Neuronal stem cell (in vitro differentiated cells): ENCODE data around the gene PYDC1.

Experiments
- DNase-seq: peaks from one replicate; pipeline ENCODE4 v3.0.0-alpha.2; 2013; ENCODE audit warnings: low spot score
- H2AFZ ChIP-seq: one replicate; pipeline ENCODE4 v1.6.1; 2013; ENCODE audit warnings: mild to moderate bottlenecking, low read length, inconsistent platforms
- H2AK5ac ChIP-seq: 2 replicates; pipeline ENCODE4 v1.6.1; 2013; ENCODE audit warnings: low read depth, mild to moderate bottlenecking, inconsistent platforms, low read length, moderate library complexity, mixed read lengths
- H2BK120ac ChIP-seq: 2 replicates; pipeline ENCODE4 v1.6.1; 2013; ENCODE audit warnings: low read depth, mild to moderate bottlenecking, inconsistent platforms, low read length, moderate library complexity, mixed read lengths
- H2BK12ac ChIP-seq: one replicate; pipeline ENCODE4 v1.6.1; 2013; ENCODE audit warnings: low read length, inconsistent platforms
- H2BK15ac ChIP-seq: 2 replicates; pipeline ENCODE4 v1.6.1; 2013; ENCODE audit warnings: mild to moderate bottlenecking, low read length, inconsistent platforms, mixed read lengths
- H2BK5ac ChIP-seq: one replicate; pipeline ENCODE4 v1.6.1; 2013; ENCODE audit warnings: inconsistent platforms, mild to moderate bottlenecking, low read length, moderate library complexity
- H3K14ac ChIP-seq: one replicate; pipeline ENCODE4 v1.6.1; 2013; ENCODE audit warnings: low read length, inconsistent platforms
- H3K18ac ChIP-seq: 2 replicates; pipeline ENCODE4 v1.6.1; 2013; ENCODE audit warnings: low read length, inconsistent platforms
- H3K23ac ChIP-seq: 2 replicates; pipeline ENCODE4 v1.6.1; 2013; ENCODE audit warnings: low read depth, mild to moderate bottlenecking, mixed read lengths, low read length, inconsistent platforms; ENCODE audit not compliant: poor library complexity
- H3K27ac ChIP-seq: replicated peaks from 3 replicates; pipeline ENCODE4 v1.5.1; 2013; ENCODE audit warnings: low read length, inconsistent platforms
- H3K27me3 ChIP-seq, 3 experiments: 2 replicates each; pipeline ENCODE4 v1.6.1; 2013; ENCODE audit warnings: low read length in 3 of 3, mild to moderate bottlenecking in 2 of 3, inconsistent platforms in 1 of 3, low read depth in 1 of 3, mixed read lengths in 1 of 3, moderate library complexity in 1 of 3; ENCODE audit not compliant: control insufficient read depth in 3 of 3, insufficient read depth in 3 of 3
- H3K36me3 ChIP-seq, 2 donors: replicated peaks in 1 of 2; 2 replicates each; pipeline ENCODE4 v1.6.1; 2013; ENCODE audit warnings: low read length in 2 of 2; ENCODE audit not compliant: control insufficient read depth in 2 of 2, insufficient read depth in 2 of 2
- H3K4ac ChIP-seq: 2 replicates; pipeline ENCODE4 v1.6.1; 2013; ENCODE audit warnings: inconsistent platforms, mild to moderate bottlenecking, low read length, moderate library complexity
- H3K4me1 ChIP-seq, 2 donors: 1 replicate in 1 of 2; 2 replicates in 1 of 2; pipeline ENCODE4 v1.6.1; 2013; ENCODE audit warnings: low read length in 2 of 2, low read depth in 1 of 2; ENCODE audit not compliant: control insufficient read depth in 2 of 2, insufficient read depth in 1 of 2
- H3K4me2 ChIP-seq: one replicate; pipeline ENCODE4 v1.6.1; 2013; ENCODE audit warnings: mild to moderate bottlenecking, low read length, inconsistent platforms; ENCODE audit not compliant: insufficient read depth, poor library complexity, severe bottlenecking
- H3K4me3 ChIP-seq, 2 donors: 2 replicates each; pipeline ENCODE4 v1.5.1; 2013; ENCODE audit warnings: low read length in 2 of 2, mild to moderate bottlenecking in 2 of 2, inconsistent platforms in 1 of 2, moderate library complexity in 1 of 2
- H3K79me1 ChIP-seq: one replicate; pipeline ENCODE4 v1.6.1; 2013; ENCODE audit warnings: low read depth, mild to moderate bottlenecking, inconsistent platforms, low read length, moderate library complexity
- H3K9ac ChIP-seq: one replicate; pipeline ENCODE4 v1.6.1; 2013; ENCODE audit warnings: mild to moderate bottlenecking, low read depth, low read length, inconsistent platforms; ENCODE audit not compliant: poor library complexity
- H3K9me3 ChIP-seq, 2 donors: replicated peaks in 1 of 2; 2 replicates each; pipeline versions ENCODE3 to v1.6.1; 2013; ENCODE audit warnings: low read length in 2 of 2, mild to moderate bottlenecking in 2 of 2, inconsistent platforms in 1 of 2, low read depth in 1 of 2, mixed read lengths in 1 of 2, moderate library complexity in 1 of 2; ENCODE audit not compliant: control insufficient read depth in 2 of 2, insufficient read depth in 1 of 2
- H4K8ac ChIP-seq: one replicate; pipeline ENCODE4 v1.6.1; 2013; ENCODE audit warnings: low read depth, mild to moderate bottlenecking, inconsistent platforms, low read length, moderate library complexity
- H4K91ac ChIP-seq: one replicate; pipeline ENCODE4 v1.6.1; 2013; ENCODE audit warnings: low read length, low read depth, mild to moderate bottlenecking, inconsistent platforms; ENCODE audit not compliant: poor library complexity
- WGBS, 2 donors: extraction: QIAGEN DNeasy Blood & Tissue Kit; methylation state at CpG; one replicate each; pipeline ENCODE4 v1.1.7; 2013; ENCODE audit warnings: missing lambda C conversion rate in 2 of 2, mixed read lengths in 1 of 2; ENCODE audit not compliant: insufficient read length in 2 of 2, insufficient replicate concordance in 1 of 2; ENCODE audit errors: extremely low coverage in 2 of 2; 5-methylcytosine and 5-hydroxymethylcytosine counted together

The PYDC1 gene

GRCh38 chr16:31223044-31223443 lies 6.1 kb upstream of the PYDC1 start:
- no peak overlapping the region for H2BK120ac ChIP-seq
- no CpG with 5 or more reads among the region's 5 CpGs for WGBS, 2 donors
- no peak overlapping the region for H3K27ac ChIP-seq
- no peak overlapping the region for H2BK5ac ChIP-seq
- H3K36me3 ChIP-seq = no peaks in the 10 kb centered on the region
- H2BK15ac ChIP-seq = no peak overlapping the region
- H3K4ac ChIP-seq = no peak overlapping the region
- H2AK5ac ChIP-seq = no peak overlapping the region
- H3K4me3 ChIP-seq = no peak overlapping the region
- no peaks in the 10 kb centered on the region for H3K79me1 ChIP-seq
- peaks cover 0 to 29% (median 6%) of the 10 kb centered on the region in 3 experiments for H3K27me3 ChIP-seq
- H4K8ac ChIP-seq = no peak overlapping the region
- H3K4me2 ChIP-seq = no peak overlapping the region
- peak overlapping the region; percentile 27 for H3K23ac ChIP-seq
- no peak overlapping the region for H2AFZ ChIP-seq
- peak overlapping the region; percentile 12 for H3K9ac ChIP-seq
- H3K18ac ChIP-seq = no peak overlapping the region
- no peak overlapping the region for H2BK12ac ChIP-seq
- no peak overlapping the region for H3K14ac ChIP-seq
- no peaks in the 10 kb centered on the region for H3K9me3 ChIP-seq
- no peaks in the 10 kb centered on the region for H3K4me1 ChIP-seq
- no peak for DNase-seq
- no peak overlapping the region for H4K91ac ChIP-seq

- Histone ChIP-seq H3K23ac (no peak overlapping the region), H2BK15ac (no peak overlapping the region), H3K36me3 (no peaks in the 10 kb centered on the region), H2BK5ac (no peak overlapping the region), H3K9me3 (peaks cover 0 to 3% of the 10 kb centered on the region in 2 donors), H2BK120ac (no peak overlapping the region), H3K79me1 (no peaks in the 10 kb centered on the region), H3K27me3 (peaks cover 7 to 44% (median 21%) of the 10 kb centered on the region in 3 experiments), H3K4me1 (peaks cover 0 to 5% of the 10 kb centered on the region in 2 donors), H3K14ac (no peak overlapping the region), H2AK5ac (no peak overlapping the region), H3K9ac (no peak overlapping the region), H4K8ac (no peak overlapping the region), H3K27ac (no peak overlapping the region), H3K4me2 (no peak overlapping the region), H3K18ac (no peak overlapping the region), H4K91ac (no peak overlapping the region), H2BK12ac (no peak overlapping the region), H3K4ac (no peak overlapping the region), H2AFZ (no peak overlapping the region), H3K4me3 (no peak overlapping the region)
- no peak for DNase-seq
- no CpG with 5 or more reads among the region's 12 CpGs for WGBS, 2 donors
Observed at GRCh38 chr16:31221357-31222160, 4.6 kb upstream of the PYDC1 start.

GRCh38 chr16:31219154-31219741 lies 2.3 kb upstream of the PYDC1 start:
- WGBS, 2 donors = no CpG with 5 or more reads among the region's 15 CpGs
- peaks cover 24 to 67% (median 44%) of the 10 kb centered on the region in 3 experiments for H3K27me3 ChIP-seq
- DNase-seq = no peak

GRCh38 chr16:31217136-31217530 lies 198 bp upstream of the PYDC1 start:
- no CpG with 5 or more reads among the region's 4 CpGs for WGBS, 2 donors
- Histone ChIP-seq H3K9ac (peak overlapping the region; percentile 47), H2BK5ac (no peak overlapping the region), H3K14ac (no peak overlapping the region), H3K18ac (peak overlapping the region; percentile 72), H2BK12ac (peak overlapping the region; percentile 87), H2AFZ (peak overlapping the region; percentile 13), H3K4me1 (peaks cover 10 to 15% of the 10 kb centered on the region in 2 donors), H4K8ac (no peak overlapping the region), H3K4me3 (peak overlapping the region in 1 of 2 donors; percentile 15), H3K27ac (no peak overlapping the region), H3K4ac (no peak overlapping the region), H3K23ac (no peak overlapping the region), H3K9me3 (peaks cover 0 to 3% of the 10 kb centered on the region in 2 donors), H3K79me1 (no peaks in the 10 kb centered on the region), H3K36me3 (no peaks in the 10 kb centered on the region), H4K91ac (no peak overlapping the region), H2BK120ac (no peak overlapping the region), H3K4me2 (no peak overlapping the region), H2BK15ac (no peak overlapping the region), H2AK5ac (no peak overlapping the region), H3K27me3 (peaks cover 24 to 86% (median 53%) of the 10 kb centered on the region in 3 experiments)
- DNase-seq = no peak

More at GRCh38 chr16:31219154-31219741, 2.3 kb upstream of the PYDC1 start:
- Histone ChIP-seq H3K4ac (no peak overlapping the region), H2BK5ac (no peak overlapping the region), H3K4me2 (peak overlapping the region; percentile 2), H3K27ac (no peak overlapping the region), H3K4me3 (no peak overlapping the region), H2AFZ (no peak overlapping the region), H3K18ac (peak overlapping the region; percentile 64), H2BK12ac (no peak overlapping the region), H4K91ac (no peak overlapping the region), H3K9me3 (peaks cover 0 to 3% of the 10 kb centered on the region in 2 donors), H4K8ac (no peak overlapping the region), H3K23ac (peak overlapping the region; percentile 89), H3K14ac (peak overlapping the region; percentile 71), H2AK5ac (peak overlapping the region; percentile 19), H3K9ac (no peak overlapping the region), H3K4me1 (peaks cover 10 to 15% of the 10 kb centered on the region in 2 donors), H3K36me3 (no peaks in the 10 kb centered on the region), H3K79me1 (no peaks in the 10 kb centered on the region), H2BK15ac (no peak overlapping the region), H2BK120ac (no peak overlapping the region)
